Measurements from ENCODE around the gene HOXA13. TPM values are rescaled to one million over a fixed set of nuclear protein-coding genes. Genes with fewer than 3 reads are reported as not detected.

The HOXA13 gene
- total RNA-seq, 1 experiment from 2014 or later = not detected

DNA sequence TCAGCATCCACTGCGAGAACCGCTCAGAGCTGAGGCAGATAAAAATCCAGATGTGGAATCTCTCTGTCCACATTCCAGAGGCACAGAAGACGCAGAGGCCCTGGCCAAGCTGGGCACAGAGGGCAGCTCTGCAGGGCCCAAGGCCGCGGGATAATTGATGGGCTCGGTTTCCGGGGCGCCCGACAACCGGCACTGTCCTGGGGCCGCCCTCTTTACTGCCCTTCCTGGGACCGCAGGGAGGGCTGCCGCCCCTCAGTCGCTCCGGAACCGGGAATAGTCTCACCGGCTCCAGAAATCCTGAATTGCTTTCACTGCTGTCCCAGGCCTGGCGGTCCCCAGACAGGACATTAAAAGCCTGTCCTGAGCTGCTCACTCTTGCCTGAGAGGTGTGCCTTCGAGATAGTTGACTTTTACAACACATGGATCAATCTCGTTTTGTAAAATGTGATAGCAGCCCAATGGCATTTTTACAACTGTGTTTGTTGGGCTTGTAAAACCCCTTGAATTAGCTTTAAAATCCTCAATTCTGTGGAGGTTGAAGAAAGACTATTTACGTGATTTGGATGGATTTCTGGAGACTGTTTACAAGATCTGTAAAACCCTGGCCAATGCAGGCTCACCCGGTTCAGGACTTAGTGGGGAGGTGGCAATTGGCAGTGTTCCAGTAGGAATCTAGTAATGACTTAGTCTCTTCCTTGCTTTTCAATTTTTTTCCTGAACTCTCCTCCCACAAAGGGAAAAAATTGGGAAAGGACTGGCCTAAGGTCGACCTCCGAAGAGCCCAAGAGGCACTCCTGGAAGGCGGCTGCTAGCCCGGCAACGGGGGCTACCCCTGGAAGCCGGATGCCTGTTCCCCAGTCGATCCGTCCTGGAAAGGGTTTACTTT is 50.9 kb downstream of the HOXA13 start:
- no peak for DNase-seq
- no peaks in the 10 kb centered on the region for H3K79me1 ChIP-seq (ENCODE audit: insufficient read depth, low read depth, low read length, poor library complexity, severe bottlenecking)
- no peak overlapping the region for H4K91ac ChIP-seq (ENCODE audit: insufficient read length, low read depth, low read length)
- peaks cover 10 to 24% of the 10 kb centered on the region in 2 experiments for H3K4me1 Mint-ChIP-seq
- H3K9ac ChIP-seq (ENCODE audit: extremely low read depth, insufficient read length, low read length) = no peak overlapping the region
- H3K18ac ChIP-seq (ENCODE audit: insufficient read length, low read depth, low read length) = no peak overlapping the region
- no peak overlapping the region for H3K27ac Mint-ChIP-seq
- no peaks in the 10 kb centered on the region for H3K9me3 ChIP-seq (ENCODE audit: control insufficient read depth, low read depth, low read length)
- WGBS (ENCODE audit: extremely low coverage, insufficient read length, low lambda C conversion rate) = no CpG with 5 or more reads among the region's 30 CpGs
- no peak overlapping the region for H2BK5ac ChIP-seq (ENCODE audit: insufficient read length, low read length)
- no peak overlapping the region for H2AK5ac ChIP-seq (ENCODE audit: insufficient read length, low read length)
- H3K4me1 ChIP-seq (ENCODE audit: insufficient read depth, low read length) = no peaks in the 10 kb centered on the region
- no peak overlapping the region for H4K5ac ChIP-seq (ENCODE audit: insufficient read length, low read depth, low read length)
- TF ChIP-seq, protein P1, sequence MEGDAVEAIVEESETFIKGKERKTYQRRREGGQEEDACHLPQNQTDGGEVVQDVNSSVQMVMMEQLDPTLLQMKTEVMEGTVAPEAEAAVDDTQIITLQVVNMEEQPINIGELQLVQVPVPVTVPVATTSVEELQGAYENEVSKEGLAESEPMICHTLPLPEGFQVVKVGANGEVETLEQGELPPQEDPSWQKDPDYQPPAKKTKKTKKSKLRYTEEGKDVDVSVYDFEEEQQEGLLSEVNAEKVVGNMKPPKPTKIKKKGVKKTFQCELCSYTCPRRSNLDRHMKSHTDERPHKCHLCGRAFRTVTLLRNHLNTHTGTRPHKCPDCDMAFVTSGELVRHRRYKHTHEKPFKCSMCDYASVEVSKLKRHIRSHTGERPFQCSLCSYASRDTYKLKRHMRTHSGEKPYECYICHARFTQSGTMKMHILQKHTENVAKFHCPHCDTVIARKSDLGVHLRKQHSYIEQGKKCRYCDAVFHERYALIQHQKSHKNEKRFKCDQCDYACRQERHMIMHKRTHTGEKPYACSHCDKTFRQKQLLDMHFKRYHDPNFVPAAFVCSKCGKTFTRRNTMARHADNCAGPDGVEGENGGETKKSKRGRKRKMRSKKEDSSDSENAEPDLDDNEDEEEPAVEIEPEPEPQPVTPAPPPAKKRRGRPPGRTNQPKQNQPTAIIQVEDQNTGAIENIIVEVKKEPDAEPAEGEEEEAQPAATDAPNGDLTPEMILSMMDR (conservative IDR thresholded peaks at IDR 0.05) = no peak
- no peak overlapping the region for H3K23ac ChIP-seq (ENCODE audit: insufficient read length, low read depth, low read length)
- no peak overlapping the region for H3K56ac ChIP-seq (ENCODE audit: insufficient read length, low read depth, low read length)
- no peak overlapping the region for H2BK15ac ChIP-seq (ENCODE audit: low read depth, low read length)
- H2AFZ ChIP-seq (ENCODE audit: low read length) = no peak overlapping the region
- H3T11ph ChIP-seq (ENCODE audit: low read length) = no peak overlapping the region
- peaks cover 100% of the 10 kb centered on the region for H3K27me3 Mint-ChIP-seq (ENCODE audit: low read depth)
- H2BK12ac ChIP-seq (ENCODE audit: insufficient read length, low read depth, low read length) = no peak overlapping the region
- H3K23me2 ChIP-seq (ENCODE audit: insufficient read length, low read depth, low read length, poor library complexity, severe bottlenecking) = peaks cover 5% of the 10 kb centered on the region
- H3K27ac ChIP-seq (ENCODE audit: insufficient read length, low read depth, low read length) = no peak overlapping the region
- H3K4me3 Mint-ChIP-seq = no peak overlapping the region
- no peak overlapping the region for H3K14ac ChIP-seq (ENCODE audit: insufficient read depth, low read length)
- peaks cover 97% of the 10 kb centered on the region for H3K27me3 ChIP-seq (ENCODE audit: insufficient read depth, low read length)
- no peaks in the 10 kb centered on the region; a peak in 3 of 7 replicates for H3K36me3 Mint-ChIP-seq (ENCODE audit: insufficient read depth in 1 of 3, low read depth in 3 of 3)
- no peak overlapping the region for H2BK20ac ChIP-seq (ENCODE audit: low read depth, low read length, poor library complexity, severe bottlenecking)
- H3K79me2 ChIP-seq (ENCODE audit: insufficient read depth, low read length) = no peaks in the 10 kb centered on the region
- H4K20me1 ChIP-seq (ENCODE audit: control insufficient read depth, insufficient read depth, insufficient read length) = no peaks in the 10 kb centered on the region
- no peak overlapping the region for H2BK120ac ChIP-seq (ENCODE audit: low read depth, low read length, poor library complexity, severe bottlenecking)
- no peak overlapping the region for H4K8ac ChIP-seq (replicated peaks; ENCODE audit: insufficient read length, low read depth, low read length)
- H3K4me2 ChIP-seq (ENCODE audit: insufficient read depth, insufficient read length, low read length) = no peak overlapping the region
- H3K4ac ChIP-seq (ENCODE audit: low read depth, low read length) = no peak overlapping the region
- H3K9me3 Mint-ChIP-seq = peaks cover 20 to 22% of the 10 kb centered on the region in 2 experiments

Data from H9 (cell line).